ENCODE measurements around the gene TMEM130.

DNA sequence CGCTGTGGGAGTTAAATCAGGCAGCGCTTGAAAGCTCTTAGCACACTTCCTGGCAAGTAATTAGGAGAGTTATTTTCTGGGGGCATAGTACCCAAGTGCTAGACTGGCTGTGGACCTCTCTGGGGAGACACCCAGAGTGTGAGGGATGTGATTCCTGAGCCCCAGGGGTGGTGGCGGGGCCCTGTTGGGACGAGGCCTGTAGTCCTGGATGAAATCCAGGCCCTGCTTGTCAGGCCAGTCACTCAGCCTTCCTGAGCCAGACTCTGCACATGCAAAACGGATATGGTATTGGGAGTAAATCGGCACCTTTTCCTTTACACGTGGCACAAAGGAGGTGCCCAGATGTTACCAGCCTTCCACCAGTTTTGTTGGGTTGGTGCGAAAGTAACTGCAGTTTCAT lies 39.7 kb upstream of the TMEM130 start:
- no peak for TF ChIP-seq MXI1 (conservative IDR thresholded peaks at IDR 0.05; ENCODE audit: poor library complexity, severe bottlenecking)
- TF ChIP-seq, protein P1, sequence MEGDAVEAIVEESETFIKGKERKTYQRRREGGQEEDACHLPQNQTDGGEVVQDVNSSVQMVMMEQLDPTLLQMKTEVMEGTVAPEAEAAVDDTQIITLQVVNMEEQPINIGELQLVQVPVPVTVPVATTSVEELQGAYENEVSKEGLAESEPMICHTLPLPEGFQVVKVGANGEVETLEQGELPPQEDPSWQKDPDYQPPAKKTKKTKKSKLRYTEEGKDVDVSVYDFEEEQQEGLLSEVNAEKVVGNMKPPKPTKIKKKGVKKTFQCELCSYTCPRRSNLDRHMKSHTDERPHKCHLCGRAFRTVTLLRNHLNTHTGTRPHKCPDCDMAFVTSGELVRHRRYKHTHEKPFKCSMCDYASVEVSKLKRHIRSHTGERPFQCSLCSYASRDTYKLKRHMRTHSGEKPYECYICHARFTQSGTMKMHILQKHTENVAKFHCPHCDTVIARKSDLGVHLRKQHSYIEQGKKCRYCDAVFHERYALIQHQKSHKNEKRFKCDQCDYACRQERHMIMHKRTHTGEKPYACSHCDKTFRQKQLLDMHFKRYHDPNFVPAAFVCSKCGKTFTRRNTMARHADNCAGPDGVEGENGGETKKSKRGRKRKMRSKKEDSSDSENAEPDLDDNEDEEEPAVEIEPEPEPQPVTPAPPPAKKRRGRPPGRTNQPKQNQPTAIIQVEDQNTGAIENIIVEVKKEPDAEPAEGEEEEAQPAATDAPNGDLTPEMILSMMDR (IDR thresholded peaks at IDR 0.05; ENCODE audit: poor library complexity, severe bottlenecking): no peak
- TF ChIP-seq EP300 (conservative IDR thresholded peaks at IDR 0.05; ENCODE audit: poor library complexity, severe bottlenecking): no peak
- TF ChIP-seq, protein P2, sequence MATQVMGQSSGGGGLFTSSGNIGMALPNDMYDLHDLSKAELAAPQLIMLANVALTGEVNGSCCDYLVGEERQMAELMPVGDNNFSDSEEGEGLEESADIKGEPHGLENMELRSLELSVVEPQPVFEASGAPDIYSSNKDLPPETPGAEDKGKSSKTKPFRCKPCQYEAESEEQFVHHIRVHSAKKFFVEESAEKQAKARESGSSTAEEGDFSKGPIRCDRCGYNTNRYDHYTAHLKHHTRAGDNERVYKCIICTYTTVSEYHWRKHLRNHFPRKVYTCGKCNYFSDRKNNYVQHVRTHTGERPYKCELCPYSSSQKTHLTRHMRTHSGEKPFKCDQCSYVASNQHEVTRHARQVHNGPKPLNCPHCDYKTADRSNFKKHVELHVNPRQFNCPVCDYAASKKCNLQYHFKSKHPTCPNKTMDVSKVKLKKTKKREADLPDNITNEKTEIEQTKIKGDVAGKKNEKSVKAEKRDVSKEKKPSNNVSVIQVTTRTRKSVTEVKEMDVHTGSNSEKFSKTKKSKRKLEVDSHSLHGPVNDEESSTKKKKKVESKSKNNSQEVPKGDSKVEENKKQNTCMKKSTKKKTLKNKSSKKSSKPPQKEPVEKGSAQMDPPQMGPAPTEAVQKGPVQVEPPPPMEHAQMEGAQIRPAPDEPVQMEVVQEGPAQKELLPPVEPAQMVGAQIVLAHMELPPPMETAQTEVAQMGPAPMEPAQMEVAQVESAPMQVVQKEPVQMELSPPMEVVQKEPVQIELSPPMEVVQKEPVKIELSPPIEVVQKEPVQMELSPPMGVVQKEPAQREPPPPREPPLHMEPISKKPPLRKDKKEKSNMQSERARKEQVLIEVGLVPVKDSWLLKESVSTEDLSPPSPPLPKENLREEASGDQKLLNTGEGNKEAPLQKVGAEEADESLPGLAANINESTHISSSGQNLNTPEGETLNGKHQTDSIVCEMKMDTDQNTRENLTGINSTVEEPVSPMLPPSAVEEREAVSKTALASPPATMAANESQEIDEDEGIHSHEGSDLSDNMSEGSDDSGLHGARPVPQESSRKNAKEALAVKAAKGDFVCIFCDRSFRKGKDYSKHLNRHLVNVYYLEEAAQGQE (IDR thresholded peaks at IDR 0.05; ENCODE audit: borderline replicate concordance): no peak
- TF ChIP-seq POLR2AphosphoS5 (IDR thresholded peaks at IDR 0.05): no peak

Data from neural cell (in vitro differentiated cells).